AG08396 (cell line): ENCODE results near the gene PHACTR4.
"Not testable (repeated sequence)": the region's sequence is repeated elsewhere in the genome, so short reads cannot be mapped to it uniquely, and the experiment has no call there.

ENCODE experiments used
- DNase-seq: peaks from one replicate; pipeline ENCODE4 v3.0.0; 2012; ENCODE audit warnings: low spot score, mixed read lengths

The PHACTR4 gene

GRCh38 chr1:28525002-28525642, 155.6 kb downstream of the PHACTR4 start:
- DNase-seq = not testable (repeated sequence)

DNA sequence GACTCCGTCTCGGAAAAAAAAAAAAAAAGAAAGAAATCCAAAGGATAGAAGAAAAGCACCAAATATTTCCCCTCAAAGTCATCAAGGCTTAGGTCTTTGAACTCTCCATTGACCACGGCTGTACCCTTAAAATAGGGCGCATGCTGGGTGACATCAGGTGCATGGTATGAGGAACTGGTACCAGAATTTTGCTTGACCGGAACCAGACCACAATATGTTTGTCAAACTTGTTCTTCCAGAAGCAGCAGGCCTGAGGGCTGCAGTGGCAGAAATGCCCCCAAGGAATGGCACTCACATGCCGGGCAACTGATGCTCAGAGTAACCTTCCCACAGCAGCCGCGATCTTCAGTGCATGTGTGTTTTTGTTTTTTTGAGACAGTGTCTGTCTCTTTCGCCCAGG, 157.3 kb downstream of the PHACTR4 start:
- no peak for DNase-seq

GRCh38 chr1:28530456-28530855, 160.9 kb downstream of the PHACTR4 start:
- DNase-seq = no peak

DNA sequence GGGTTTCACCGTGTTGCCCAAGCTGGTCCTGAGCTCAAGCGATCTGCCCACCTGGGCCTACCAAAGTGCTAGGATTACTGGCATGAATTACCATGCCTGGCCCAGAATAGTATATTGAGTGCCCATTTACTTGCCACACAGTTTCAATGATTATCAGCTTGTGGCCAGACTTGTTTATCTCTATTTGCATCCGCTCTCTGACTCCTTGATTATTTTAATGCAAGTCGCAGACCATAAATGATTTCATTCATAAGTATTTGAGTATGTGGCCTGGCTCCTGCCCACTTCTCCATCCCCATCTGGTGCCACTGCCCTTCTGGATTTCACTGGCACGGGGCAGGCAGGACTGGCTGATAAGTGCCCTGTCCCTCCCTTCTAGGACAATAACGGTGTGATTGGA, 165.1 kb downstream of the PHACTR4 start:
- no peak for DNase-seq

DNA sequence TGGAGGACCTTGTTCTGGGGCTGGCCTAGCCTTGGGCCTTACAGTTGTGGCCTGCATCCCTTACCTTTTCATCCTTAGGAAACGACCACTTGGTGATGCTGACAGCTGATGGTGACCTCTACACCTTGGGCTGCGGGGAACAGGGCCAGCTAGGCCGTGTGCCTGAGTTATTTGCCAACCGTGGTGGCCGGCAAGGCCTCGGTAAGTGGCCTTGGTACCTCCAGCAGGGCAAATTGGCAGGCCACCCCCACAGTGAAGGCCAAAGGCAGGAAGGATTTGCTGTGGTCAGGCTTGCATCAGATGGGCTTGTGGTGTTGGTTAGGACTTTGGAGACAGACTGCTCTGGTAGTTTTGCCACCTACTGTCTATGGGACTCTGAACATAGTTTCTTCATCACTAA, 165.6 kb downstream of the PHACTR4 start:
- DNase-seq = no peak

- DNase-seq = no peak
Measured at GRCh38 chr1:28537457-28538199, 168.1 kb downstream of the PHACTR4 start.

GRCh38 chr1:28538286-28538685, 168.7 kb downstream of the PHACTR4 start:
- DNase-seq = no peak

DNA sequence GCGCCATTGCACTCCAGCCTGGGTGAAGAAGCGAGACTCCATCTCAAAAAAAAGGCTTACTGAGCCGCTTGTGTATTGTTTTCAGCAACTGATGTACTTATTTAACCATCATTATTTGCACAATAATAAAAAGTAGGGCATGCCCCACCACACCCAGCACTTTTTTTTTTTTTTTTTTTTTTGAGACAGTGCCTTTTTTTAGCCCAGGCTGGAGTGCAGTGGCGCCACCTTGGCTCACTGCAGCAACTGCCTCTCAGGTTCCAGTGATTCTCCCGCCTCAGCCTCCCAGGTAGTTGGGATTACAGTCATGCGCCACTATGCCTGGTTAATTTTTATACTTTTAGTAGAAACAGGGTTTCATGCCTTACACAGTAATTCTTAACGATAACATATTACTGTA, 171.1 kb downstream of the PHACTR4 start:
- no peak for DNase-seq

DNA sequence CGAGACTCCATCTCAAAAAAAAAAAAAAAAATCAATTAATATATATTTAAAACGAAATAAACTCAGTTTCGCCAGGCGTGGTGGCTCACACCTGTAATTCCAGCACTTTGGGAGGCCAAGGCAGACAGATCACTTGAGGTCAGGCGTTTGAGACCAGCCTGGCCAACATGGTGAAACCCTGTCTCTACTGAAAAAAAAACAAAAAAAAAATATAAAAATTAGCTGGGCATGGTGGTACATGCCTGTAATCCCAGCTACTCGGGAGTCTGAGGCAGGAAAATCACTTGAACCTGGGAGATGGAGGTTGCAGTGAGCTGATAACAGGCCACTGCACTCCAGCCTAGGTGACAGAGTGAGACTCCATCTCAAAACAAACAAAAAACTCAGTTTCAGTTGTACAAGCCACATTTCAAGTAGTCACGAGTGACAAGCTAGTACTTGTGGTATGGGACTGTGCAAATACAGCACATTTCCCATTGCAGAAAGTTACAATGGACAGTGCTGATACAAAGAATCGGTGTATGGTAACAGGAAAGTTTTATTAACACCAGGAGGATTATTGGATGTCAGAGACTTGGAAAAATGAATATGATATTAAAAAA, 172.0 kb downstream of the PHACTR4 start:
- not testable (repeated sequence) for DNase-seq

DNA sequence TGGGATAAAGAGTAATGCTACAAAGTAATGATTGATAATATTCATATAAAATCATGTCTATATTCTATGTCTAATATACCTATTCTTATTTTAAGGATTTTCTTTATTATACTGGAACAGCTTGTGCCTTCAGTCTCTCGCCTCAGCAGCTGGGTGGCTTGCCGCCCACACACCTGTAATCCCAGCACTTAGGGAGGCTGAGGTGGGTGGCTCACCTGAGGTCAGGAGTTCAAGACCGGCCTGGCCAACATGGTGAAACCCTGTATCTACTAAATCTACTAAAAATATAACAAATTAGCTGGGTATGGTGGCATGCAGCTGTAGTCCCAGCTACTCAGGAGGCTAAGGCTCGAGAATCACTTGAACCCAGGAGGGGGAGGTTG, 175.7 kb downstream of the PHACTR4 start:
- DNase-seq = no peak

DNA sequence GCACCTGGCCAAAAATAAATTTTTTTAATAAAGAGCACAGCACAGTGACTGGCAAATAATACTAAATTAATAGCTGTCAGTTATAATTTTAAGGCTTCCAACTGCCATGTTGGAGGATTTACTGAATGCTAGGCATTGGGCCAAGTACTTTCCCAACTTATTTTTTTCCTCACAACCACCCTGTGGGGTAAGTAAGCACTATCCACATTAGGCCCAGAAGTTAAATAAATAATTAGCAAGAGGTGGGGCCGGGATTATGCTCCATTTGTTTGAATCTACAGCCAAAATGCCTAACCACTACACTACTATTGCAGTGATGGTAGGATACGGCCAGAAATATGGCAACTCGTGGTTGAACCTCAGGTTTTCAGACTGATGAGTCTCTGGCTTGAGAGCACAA, 178.8 kb downstream of the PHACTR4 start:
- DNase-seq = no peak
